ENCODE data around the gene MAP1LC3B2. TPM values are rescaled to one million over a fixed set of nuclear protein-coding genes. Genes with fewer than 3 reads are reported as not detected.

Gene MAP1LC3B2
- total RNA-seq, 2 donors from 2014 or later: not detected

DNA sequence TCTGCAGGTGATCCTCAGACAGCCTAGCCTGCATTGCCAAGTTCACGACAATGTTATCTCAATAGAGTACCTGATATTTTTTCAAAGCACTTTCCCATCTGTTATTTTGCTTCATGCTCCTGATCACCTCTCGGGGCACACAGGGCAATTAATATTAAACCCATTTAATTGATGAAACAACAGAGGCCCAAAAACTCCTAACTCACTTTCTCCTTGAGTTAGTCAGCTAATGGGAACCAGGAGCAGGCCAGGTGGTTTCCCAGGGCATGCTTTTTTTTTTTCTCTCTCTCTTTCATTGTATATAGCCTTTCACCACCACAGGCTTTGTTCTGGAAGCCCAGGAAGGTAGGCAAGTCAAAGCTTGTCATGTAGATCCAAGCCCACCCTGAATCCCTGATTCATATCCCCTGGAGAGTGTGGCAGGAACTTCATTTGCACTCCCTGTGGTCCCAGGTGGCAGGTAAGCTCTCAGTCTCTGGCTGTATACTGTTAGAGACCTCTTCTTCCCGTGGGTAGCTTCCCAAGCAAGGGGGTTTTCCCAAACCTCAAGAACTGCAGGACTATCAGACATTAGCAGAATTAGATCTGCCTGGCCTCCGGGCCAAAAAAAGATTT is 41.6 kb upstream of the MAP1LC3B2 start:
- no peaks in the 10 kb centered on the region for H3K36me3 ChIP-seq (replicated peaks in 1 of 2; ENCODE audit: insufficient read depth in 1 of 2, low read depth in 2 of 2)
- WGBS, 2 donors: 51 to 54% methylated on average over 4 of the region's 4 CpGs
- DNase-seq (no peak), ATAC-seq (no peak)
- no peaks in the 10 kb centered on the region for H3K4me1 ChIP-seq
- no peak overlapping the region for H3K27ac ChIP-seq
- no peaks in the 10 kb centered on the region for H3K9me3 ChIP-seq
- intact Hi-C loops (cut with DNase I): no loop called here
- no peaks in the 10 kb centered on the region for H3K27me3 ChIP-seq
- TF ChIP-seq POLR2A (IDR thresholded peaks at IDR 0.05): no peak
- TF ChIP-seq, protein P1, sequence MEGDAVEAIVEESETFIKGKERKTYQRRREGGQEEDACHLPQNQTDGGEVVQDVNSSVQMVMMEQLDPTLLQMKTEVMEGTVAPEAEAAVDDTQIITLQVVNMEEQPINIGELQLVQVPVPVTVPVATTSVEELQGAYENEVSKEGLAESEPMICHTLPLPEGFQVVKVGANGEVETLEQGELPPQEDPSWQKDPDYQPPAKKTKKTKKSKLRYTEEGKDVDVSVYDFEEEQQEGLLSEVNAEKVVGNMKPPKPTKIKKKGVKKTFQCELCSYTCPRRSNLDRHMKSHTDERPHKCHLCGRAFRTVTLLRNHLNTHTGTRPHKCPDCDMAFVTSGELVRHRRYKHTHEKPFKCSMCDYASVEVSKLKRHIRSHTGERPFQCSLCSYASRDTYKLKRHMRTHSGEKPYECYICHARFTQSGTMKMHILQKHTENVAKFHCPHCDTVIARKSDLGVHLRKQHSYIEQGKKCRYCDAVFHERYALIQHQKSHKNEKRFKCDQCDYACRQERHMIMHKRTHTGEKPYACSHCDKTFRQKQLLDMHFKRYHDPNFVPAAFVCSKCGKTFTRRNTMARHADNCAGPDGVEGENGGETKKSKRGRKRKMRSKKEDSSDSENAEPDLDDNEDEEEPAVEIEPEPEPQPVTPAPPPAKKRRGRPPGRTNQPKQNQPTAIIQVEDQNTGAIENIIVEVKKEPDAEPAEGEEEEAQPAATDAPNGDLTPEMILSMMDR (IDR thresholded peaks at IDR 0.05): no peak
- H3K4me3 ChIP-seq: no peak overlapping the region

DNA sequence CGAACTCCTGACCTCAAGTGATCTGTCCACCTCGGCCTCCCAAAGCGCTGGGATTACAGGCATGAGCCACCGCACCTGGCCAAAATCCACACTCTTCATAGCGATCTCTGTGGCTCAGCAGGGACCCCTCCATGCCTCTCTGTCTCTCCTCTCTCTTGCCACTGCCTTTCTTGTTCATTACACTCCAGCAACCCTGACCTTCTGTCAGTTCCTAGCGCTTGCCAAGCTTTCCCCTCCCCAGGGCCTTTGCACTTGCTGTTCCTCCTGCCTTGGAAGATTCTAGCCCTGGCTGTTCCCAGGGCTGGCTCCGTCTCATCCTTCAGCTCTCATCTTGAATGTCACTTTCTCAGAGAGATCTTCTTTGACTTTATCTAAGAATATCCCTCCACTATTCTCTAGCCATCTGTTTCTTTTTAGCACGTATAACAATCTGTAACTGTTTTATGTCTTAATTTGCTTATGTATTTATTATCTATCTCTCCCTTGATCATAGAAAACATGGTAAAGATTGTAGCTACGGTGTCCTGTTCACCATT is 38.9 kb upstream of the MAP1LC3B2 start:
- Histone ChIP-seq H3K9me3 (no peaks in the 10 kb centered on the region), H3K4me1 (peaks cover 8% of the 10 kb centered on the region), H3K4me3 (no peak overlapping the region), H3K36me3 (replicated peaks in 1 of 2; ENCODE audit: insufficient read depth in 1 of 2, low read depth in 2 of 2) (no peaks in the 10 kb centered on the region), H3K27ac (no peak overlapping the region), H3K27me3 (no peaks in the 10 kb centered on the region)
- no peak for DNase-seq
- ATAC-seq: no peak
- TF ChIP-seq, protein P1 (IDR thresholded peaks at IDR 0.05): no peak
- TF ChIP-seq POLR2A (IDR thresholded peaks at IDR 0.05): no peak
- WGBS, 2 donors: 92 to 96% methylated on average over 9 of the region's 9 CpGs
- intact Hi-C loops (cut with DNase I): no loop called here

DNA sequence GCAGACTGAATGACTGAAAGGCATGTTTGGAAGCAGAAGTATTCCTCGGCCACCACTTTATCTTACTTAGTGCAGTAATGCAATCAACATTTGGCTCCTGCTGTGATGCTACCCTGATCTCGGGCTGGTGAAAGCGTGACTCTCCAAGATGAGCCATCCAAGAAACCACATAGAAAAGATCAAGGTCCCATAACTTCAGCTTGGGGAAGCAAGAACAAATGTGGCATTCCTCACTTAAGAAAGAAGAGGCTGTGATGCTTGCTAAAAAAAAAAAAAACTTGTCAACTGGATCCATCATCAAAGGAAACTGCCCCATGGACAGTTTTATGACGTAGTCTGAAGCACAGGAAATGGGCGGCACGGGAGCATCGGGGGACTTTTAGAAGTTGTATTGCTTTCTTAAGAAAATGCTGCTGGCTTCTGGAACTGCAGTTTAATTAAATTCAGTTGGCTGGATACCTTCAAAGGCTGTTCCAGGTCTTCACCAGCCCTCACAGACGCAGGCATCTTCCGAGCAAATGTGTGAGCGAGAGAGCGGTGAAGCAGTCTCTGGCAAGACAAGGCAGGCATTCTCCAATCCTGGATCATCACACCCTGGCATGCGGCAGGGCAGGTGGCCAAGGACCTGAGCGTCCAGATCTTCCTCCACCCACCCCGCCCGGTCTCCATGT is 38.2 kb upstream of the MAP1LC3B2 start:
- ATAC-seq: no peak
- intact Hi-C loops (cut with DNase I): no loop called here
- Histone ChIP-seq H3K36me3 (replicated peaks in 1 of 2; ENCODE audit: insufficient read depth in 1 of 2, low read depth in 2 of 2) (no peaks in the 10 kb centered on the region), H3K9me3 (no peaks in the 10 kb centered on the region), H3K27ac (no peak overlapping the region), H3K4me1 (peaks cover 13% of the 10 kb centered on the region), H3K4me3 (no peak overlapping the region), H3K27me3 (no peaks in the 10 kb centered on the region)
- TF ChIP-seq, protein P1 (IDR thresholded peaks at IDR 0.05): no peak
- no peak for TF ChIP-seq POLR2A (IDR thresholded peaks at IDR 0.05)
- DNase-seq: no peak
- 77 to 88% methylated on average over 15 of the region's 15 CpGs for WGBS, 2 donors

DNA sequence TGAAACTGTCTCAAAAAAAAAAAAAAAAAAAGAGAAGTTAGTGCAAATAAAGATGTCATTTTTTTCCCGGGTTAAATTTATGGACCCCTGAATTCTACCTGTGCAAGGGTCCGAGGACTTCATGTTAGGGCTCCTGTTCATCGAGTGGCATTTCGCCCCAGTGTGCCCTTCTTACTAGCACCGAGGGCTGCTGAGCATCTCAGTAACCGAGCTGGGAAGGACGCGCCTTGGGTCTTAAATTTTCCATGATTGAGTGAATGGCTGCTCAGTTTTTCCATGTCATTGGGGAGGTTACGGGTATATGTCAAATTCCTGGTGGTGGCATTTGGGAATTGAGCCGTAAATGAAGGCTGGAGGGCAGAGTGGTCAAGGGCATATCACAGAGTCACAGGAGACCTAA is 34.9 kb upstream of the MAP1LC3B2 start:
- intact Hi-C loops (cut with DNase I): no loop called here
- Histone ChIP-seq H3K36me3 (replicated peaks in 1 of 2; ENCODE audit: insufficient read depth in 1 of 2, low read depth in 2 of 2) (no peaks in the 10 kb centered on the region), H3K27ac (no peak overlapping the region), H3K4me3 (no peak overlapping the region), H3K9me3 (no peaks in the 10 kb centered on the region), H3K27me3 (no peaks in the 10 kb centered on the region), H3K4me1 (peaks cover 29% of the 10 kb centered on the region)
- WGBS, 2 donors: 86 to 94% methylated on average over 10 of the region's 10 CpGs
- DNase-seq (no peak), ATAC-seq (no peak)
- TF ChIP-seq, protein P1 (IDR thresholded peaks at IDR 0.05): no peak
